Ovary (tissue), 3 donors: Measurements from ENCODE around the gene ACE.

Experiments
- CTCF ChIP-seq, 3 donors: fragments of 450-650 bp in 2 of 3; fragments of 200-600 bp in 1 of 3; IDR thresholded peaks; one replicate each; pipeline versions ENCODE4 v1.5.1 to v1.8.0; 2016 to 2022; ENCODE audit warnings: antibody characterized with exemption in 3 of 3, mild to moderate bottlenecking in 1 of 3
- EP300 ChIP-seq: sonication (generic); formaldehyde crosslinking; IDR thresholded peaks from one replicate; pipeline ENCODE4 v1.6.1; 2017; ENCODE audit warnings: antibody characterized with exemption
- POLR2A ChIP-seq: fragments of 450-650 bp; IDR thresholded peaks from one replicate; pipeline ENCODE4 v1.6.1; 2017; ENCODE audit warnings: antibody characterized with exemption, mild to moderate bottlenecking, moderate library complexity
- donor health status: DM: no; HTN: no; CAD: no.

GRCh38 chr17:63525190-63525946 lies 48.5 kb downstream of the ACE start:
- TF ChIP-seq CTCF (IDR thresholded peaks at IDR 0.05) (no peak), POLR2A (no peak), EP300 (no peak)
